Fibroblast of skin of scalp (primary cell): ENCODE measurements around the gene KANK2. TPM values are rescaled to one million over a fixed set of nuclear protein-coding genes. Genes with fewer than 3 reads are reported as not detected.

Experiments used
- DNase-seq: peaks from one replicate; pipeline ENCODE4 v3.0.0-alpha.2; 2013
- polyA plus RNA-seq, 2 experiments: library from polyadenylated mRNA; unstranded; fragments of 120-200 nt; gene quantifications; one replicate each; pipeline ENCODE4 v1.2.1, GENCODE V29; 2013; ENCODE audit not compliant: insufficient read length in 2 of 2

KANK2 gene
- polyA plus RNA-seq (2013, experiment 1 of 2; ENCODE audit: insufficient read length): 139 TPM
- 146 TPM for polyA plus RNA-seq (2013, experiment 2 of 2; ENCODE audit: insufficient read length)

DNA sequence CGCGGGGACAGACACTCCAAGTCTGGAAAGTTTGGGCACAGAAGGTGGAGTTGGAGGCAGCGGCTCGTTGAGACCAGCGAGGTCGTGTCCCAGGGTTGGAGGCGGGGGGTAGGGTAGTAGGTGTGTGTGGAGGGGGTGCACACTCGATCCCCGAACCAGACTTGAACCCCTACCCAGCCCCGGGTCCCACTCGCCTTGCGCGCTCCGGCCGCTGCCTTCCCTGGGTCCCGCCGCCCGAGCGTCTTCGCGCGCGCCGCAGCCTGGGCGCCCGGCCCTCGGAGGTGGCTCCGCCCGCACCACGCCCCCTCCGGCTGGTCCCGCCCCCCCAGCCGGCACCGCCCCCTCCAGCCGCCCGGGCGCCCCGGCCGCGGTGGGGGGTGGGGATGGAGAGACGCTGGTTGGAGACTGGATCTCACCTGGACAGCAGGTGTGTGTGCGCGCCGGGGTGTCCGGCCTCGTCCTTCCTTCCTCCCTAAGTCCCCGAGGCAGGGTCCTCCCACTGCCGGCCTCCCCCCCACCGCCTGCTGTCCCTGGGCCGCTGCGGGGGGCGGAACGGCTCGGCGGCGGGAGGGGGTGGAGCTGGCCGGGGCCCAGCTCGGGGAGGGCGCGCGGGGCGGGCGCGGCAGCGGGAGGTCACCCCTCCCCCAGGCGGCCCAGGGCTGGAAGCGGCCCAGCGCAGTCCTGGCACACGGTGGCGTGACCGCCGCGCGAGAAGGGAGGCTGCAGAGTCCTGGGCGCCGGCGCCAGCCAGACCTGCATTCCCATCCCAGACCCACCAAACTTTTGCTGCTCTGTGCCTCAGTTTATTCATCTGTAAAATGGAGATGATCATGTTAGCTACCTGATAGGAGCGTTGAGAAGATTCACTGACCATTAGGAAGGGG, at the start of gene KANK2:
KANK2 (minus strand) TSS at position 255 of the 884 bp plus-strand sequence. CDS start 3,034 bp downstream, outside the sequence.
- peak; percentile 82 for DNase-seq

DNA sequence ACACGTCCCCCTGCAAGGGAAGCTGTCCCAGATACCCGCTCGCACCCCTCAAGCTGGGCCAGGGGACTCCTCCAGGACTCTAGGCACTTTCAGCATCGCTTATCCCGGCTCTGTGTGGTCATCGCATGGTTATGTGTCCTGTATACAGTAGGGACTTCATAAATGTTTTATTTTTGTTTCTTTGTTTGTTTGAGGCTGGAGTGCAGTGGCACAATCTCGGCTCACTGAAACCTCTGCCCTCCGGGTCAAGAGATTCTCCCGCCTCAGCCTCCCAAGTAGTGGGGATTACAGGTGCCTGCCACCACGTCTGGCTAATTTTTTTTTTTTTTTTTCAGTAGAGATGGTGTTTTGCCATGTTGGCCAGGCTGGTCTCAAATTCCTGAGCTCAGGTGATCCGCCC, 49.6 kb upstream of the KANK2 start:
- DNase-seq: no peak

DNA sequence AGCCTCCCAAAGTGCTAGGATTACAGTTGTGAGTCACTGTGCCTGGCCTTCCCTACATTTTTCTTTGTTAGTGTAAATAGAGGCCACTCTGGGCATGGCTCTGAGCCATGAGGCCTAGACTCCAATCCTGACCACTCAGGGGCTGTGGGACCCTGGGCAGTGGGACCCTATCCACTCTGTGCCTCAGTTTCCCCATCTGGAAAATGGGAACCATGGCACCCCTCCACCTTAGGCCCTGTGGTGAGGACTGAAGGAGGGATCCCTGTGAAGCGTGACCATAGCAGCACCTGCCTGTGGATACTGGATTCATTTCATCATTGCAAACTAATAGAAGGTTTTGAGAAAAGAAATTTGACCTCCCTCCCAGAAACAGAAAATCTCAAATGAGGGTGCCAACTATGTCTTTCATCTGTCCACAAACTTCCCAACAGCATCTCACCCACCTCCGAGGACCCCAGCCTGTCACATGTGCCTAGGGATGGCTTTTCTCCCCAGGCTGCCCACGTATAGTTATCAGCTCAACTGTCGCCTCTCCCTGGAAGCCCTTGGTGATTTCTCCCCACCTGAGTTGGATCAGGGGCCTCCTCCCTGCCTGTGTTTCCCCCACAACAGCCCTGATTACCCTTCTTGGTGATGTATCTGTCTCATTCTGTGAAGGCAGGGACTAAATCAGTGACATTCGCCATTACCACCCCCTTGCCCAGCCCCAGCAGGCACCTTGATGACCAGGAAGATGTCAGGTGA, 47.7 kb upstream of the KANK2 start:
- DNase-seq: no peak

DNA sequence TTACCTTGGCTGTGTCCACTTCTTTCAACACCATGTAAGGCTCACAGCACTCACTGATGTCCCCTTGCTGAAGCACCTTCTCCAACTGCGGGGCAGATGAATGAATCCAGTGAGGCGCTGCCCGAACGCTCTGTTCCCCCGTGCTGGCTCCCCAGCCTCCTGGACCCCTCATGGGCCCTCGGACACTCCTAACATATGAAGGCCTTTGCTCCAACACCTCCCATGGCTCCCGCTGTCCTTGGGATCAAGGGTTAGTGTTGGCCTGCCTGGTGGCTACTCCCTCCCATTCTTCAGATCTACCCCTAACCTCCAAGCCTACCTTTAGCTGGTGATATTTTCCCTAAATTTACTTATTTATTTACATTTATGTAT, 46.4 kb upstream of the KANK2 start:
- no peak for DNase-seq

DNA sequence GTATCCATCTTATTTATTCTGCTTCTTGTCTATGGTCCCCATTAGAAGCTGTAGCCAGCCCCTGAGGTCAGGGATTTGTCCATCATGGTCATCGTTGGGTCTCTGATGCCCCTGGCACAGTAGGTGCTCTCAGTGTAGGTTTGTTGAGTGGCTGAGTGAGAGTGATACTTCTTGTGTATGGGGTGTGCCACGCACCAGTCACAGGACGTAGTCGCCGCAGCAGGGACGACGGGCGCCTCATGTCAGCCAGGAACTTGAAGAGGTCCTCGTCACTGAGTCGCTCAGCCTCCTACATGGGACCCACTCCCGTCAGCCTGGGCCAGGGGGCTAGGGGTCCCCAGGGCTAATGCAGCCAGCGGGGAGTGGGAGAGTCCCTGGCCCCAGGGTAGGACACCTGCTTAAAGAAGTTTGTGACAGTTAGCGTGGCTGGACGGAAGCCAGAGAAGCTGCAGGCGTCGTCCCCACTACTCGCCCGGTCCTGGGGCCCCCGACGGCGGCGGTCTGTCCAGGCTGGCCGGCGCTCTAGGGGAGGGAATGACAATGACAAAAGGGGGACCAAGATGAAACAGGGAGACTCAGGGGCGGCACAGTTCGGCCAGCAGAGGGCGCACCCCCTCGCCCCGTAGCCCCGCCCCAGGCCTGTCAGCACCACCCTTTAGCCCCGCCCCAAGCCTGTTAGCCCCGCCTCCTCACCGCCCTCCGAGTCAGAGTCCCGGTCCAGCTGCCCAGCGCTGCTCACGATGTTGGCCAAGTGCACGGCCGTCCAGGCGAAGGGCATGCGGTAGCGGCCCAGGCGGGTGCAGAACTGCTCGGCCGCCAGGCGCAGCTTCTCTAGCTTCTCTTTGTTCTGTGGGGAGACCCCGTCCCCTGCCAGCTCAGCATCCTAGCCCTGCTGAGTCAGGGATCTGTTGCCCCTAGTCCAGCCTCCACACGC, 45.8 kb upstream of the KANK2 start:
- DNase-seq: peak; percentile 66

DNA sequence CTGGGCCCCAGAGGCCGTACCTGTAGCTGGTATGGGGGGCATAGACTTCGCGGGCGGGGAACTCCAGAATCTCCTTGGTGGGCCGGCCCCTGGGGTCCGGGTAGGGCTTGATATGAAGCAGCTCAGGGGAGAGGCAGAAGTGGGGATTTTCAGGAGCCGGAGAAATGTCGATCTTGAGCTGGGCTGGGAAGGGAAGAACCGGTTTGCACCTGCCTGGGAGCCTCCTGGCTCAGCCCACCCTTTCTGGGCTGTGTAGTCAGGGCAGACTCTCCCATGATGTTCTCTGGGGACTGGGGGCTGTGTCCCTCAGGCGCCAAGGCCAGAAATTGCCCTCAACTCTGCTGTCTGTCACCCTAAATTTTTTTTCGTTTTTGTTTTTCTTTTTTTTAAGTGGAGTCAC, 44.7 kb upstream of the KANK2 start:
- DNase-seq: no peak

DNA sequence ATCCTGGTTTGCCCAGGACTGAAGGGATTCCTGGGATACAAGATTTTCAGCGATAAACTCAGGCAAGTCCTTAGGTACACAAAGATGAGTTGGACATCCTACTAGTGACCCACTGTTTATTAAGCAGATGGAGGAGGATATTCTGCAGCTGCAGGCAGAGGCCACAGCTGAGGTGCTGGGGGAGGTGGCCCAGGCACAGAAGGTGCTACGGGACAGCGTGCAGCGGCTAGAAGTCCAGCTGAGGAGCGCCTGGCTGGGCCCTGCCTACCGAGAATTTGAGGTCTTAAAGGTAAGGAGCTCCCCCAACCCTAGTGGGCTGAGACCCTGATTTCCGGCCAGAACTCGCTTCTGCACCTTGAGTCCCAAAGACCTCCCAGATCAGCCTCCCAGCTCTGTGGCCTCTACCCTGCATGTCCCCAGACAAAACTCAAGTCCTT, 42.7 kb upstream of the KANK2 start:
- DNase-seq: no peak

DNA sequence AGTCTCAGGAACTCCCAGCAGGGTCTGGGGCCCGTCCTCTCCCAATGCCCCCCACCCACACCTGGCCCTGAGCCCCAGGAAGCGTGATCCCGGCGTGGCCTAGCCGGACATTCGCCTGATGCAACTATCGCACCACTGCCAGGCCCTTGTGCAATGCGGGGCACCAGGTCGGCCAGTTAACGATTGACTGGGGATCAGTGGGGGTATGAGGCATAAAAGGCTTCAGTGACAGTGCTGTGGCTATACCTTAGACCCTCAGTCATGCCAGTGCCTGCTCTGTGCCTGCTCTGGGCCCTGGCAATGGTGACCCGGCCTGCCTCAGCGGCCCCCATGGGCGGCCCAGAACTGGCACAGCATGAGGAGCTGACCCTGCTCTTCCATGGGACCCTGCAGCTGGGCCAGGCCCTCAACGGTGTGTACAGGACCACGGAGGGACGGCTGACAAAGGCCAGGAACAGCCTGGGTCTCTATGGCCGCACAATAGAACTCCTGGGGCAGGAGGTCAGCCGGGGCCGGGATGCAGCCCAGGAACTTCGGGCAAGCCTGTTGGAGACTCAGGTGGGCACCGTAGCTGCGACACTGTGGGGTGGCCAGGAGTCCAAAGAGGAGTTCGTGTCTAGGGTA, 42.1 kb upstream of the KANK2 start, which contains the start of gene ANGPTL8:
ANGPTL8 (plus strand) TSS at position 243 of the 624 bp plus-strand sequence; CDS start at position 262, 19 bp downstream.
- no peak for DNase-seq

DNA sequence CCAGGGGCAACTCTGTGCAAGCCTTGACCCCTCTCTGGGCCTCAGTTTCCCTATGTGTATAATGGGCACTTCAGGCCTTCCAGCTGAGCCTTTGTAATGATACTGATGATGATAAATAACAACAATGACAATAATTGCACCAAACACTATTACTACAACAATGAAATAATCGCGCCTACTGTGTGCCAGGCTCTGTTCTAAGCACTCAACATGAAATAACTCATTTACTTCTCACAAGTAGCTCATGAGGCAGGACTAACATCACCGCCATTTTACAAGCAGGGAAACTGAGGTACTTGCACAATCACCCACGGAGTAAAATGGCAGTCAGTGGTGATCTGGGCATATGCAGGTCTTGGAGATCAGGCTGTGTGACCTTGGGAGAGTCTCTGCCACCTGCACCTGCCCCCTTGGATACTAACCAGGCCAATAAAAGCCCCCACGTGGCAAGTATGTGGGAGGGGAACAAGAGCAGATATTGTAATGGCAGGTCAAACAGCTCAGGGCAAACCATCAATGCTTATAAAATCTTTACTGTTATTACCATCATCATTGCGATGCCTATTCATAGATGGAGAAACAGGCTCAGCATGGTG, 41.5 kb upstream of the KANK2 start:
- DNase-seq: no peak

DNA sequence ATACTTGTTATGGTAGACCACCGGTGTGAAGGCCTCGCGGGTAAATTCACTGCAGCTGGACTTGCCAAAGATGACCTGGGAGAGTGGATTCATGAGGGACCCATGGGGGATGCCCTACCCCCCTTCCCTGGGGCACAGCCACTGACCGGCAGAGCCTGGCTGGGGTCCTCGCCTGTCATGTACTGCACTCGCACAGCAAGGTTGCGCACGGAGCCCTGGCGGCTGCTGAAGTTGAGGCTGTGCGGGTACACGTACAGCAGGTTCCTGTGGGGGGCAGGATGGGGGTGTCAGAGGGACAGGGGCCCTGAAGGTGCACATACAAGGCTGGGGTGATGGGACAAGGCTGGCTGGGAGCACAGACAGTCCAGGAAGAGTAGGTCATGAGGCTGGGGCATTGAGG, 40.7 kb upstream of the KANK2 start:
- no peak for DNase-seq

DNA sequence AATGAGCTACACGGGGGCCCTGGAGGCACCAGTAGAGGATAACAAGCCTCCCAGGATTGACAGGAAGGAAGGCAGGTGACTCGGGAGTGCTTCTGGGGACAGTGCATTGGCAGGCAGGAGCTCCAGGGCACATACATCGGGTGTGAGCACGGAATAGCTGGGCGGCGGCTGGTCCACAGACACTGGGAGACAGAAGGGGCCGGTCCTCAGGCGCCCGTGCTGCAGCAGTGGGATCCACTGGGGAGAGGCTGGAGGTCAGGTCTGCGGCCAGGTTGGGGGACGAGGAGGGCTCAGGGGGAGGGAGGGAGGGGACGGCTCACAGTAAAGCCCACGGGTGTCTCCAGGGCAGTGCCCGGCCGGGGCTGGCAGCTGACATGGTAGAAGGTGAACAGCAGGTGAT, 40.0 kb upstream of the KANK2 start:
- DNase-seq: no peak

DNA sequence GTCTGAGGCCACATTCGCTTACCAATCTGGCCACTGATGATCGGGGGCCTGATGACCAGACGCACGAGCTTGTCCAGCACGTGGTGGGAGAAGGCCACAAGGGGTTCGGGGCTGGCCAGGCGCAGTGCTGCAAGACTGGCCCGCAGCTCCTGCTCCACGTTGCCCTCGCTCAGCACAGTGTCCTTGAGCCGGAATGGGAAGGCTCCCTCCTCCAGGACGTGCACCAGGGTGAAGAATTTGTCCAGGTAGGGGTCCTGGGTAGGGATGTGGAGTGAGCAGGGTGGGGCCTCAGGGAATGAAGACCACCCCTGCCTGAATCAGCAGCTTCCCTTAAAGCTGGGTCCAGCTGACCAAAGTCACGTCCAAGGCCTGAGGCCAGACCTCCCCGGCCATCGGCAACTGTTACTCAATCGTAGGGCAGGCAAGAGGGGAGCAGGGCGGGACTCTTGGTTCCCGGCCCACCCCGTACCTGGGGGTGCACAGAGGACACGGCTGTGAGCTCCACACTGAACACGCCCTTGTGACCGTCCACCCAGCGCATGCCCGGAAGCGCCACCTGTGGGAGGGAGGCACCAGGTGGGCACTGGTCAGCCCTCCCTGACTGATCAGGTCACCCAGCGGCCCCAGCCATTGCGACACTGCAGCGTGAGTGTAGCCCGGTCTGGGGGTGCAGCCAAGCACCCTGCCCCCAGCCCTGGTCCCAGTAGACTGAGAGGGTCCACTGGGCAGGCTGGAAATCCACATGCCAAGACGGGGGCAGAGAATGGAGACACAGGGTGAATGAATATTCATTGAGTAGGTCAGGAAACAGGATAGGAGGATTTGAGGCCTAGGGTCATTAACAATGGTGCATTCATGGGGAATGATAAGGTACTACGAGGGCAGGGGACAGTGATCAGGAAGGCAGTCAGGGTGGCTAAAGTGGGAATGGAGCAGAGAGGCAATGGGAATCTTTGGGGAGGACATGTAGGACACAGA, 39.3 kb upstream of the KANK2 start:
- no peak for DNase-seq

DNA sequence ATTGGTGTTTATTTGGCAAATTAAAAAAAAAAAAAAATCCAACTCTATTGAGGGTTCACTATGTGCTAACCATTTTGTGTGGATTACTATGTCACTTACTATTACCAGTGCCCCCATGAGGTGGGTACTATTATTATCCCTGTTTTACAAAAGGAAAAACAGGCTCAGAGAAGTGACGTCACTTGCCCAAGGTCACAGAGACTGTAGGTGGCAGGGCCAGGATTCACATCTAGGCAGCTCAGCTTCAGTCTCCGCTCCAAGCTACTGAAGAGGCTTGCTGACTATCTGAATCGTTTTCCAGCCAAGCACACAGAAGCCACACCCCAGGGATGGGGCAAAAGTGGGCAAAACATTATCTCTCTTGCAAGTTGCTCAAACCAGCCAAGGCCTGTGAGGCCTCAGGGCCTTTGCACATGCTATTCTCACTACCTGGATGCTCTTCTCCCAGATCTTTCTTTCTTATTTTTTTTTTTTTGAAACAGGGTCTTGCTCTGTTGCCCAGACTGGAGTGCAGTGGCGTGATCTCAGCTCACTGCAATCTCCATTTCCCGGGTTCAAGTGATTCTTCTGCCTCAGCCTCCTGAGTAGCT, 37.2 kb upstream of the KANK2 start:
- no peak for DNase-seq

DNA sequence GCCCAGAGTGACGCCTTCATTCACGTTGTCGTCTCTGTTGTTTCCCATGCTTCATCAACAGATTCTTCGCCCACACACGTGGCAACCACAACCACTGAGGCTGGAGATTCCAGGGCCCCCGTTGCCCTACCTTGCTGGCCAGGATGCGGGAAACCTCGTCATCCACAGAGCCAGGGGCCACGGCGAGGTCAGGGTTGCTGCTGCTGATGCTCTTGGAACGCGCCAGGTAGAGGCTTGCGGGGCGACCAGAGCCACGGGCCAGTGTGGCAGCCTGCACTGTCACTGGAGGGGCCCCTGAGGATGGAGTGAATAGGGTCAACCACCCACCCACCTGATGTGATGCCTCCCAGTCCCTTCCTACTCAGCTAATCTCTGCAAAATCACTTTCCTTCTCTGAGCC, 35.7 kb upstream of the KANK2 start:
- DNase-seq: no peak

DNA sequence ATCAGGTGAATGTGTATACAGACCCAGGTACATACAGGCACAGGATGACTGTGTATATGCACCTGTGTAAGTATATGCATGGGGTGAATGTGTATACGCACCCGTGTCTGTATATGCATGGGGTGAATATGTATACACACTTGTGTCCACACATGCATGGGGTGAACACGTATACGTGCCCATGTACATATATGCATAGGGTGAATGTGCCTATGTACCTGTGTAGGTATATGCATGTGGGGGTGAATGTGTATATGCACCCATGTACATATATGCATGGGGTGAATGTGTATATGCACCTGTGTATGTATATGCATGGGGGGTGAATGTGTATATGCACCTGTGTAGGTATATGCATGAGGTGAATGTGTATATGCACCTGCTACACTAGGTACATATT, 35.2 kb upstream of the KANK2 start:
- no peak for DNase-seq

DNA sequence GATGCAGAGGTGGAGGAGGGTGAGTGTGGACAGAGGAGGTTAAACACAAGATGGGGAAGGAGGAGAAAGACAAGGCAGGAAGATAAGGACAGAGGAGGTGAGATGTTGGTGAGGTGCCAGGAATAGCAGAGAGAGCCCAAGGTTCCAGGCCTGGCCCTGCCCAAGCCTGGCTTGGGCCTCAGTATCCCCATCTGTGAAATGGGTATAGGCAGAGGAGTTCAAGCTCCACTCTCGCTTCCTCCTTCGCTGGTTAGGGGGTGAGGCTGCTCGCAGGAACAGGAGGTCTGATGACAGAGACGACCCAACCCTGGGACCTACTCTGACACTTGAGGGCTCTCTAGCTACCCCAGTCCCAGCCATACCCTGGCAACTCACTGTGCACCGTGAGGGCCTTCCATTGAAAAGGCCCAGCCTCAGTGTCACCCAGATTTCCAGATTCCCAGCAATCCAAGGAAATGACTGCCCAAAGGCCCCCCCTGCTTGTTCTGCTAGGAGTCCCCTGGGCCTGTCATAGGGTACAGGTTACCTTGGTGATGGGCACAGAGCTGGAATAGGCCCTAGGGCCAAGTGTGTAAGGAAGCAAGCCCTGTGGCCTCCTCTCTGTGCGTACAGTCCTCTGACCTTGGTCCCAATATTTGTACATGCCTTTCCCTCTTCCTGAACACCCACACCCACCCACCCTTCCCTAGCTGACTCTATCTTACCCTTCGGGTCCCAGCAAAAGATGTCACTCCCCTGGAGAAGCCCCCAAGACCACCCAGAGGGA, 33.5 kb upstream of the KANK2 start:
- no peak for DNase-seq

DNA sequence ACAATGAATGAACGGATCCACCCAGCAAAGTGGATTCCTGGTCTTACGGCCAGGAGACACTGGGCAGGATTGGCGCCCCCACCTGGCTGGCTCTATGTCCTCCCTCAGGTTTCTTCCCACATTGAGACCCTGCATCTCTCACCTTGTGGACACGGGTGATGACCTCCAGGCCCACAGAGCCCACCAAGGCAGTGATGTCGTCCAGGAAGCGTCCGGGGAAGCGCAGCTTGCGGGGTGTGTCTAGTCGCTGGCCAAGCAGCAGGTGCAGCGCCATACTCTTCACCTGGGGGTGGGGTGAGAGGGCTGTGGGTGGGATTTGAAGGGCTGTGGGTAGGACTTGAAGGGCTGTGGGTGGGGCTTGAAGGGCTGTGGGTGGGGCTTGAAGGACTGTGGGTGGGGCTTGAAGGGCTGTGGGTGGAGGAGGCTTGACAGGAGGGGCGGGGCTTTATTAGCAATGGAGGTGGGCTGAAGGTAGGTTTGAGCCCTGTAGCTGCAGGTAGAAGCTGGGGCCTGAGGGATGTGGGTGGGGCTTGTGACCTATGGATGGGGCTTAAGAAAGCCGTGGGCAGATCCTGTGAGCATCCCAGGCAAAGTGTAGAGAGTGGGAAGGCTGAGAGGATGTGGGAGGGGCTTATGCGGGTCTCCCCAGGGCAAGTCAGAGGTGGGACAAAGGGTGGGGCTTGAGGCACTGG, 30.0 kb upstream of the KANK2 start:
- no peak for DNase-seq

DNA sequence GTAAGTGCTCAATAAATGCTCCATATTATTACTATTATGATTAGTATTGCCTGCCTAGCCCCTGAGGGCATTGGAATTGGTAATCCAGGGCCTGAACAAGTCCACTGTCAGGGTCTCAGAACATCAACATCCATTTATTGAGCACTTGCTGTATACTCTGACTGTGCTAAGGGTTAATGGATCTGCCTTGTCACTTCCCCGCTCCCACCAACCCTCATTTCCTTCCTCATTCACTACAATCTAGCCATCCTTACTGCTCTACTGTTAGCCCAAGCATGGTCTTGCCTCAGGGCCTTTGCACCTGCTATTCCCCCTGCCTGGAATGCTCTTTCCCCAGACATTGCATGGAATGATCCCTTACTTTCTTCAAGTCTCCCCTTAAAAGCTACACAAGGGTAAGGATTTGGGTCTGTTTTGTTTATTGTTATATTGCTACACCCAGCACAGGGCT, 29.4 kb upstream of the KANK2 start:
- no peak for DNase-seq
